GM19455 (cell line): ENCODE measurements around the gene PRKCH.

Experiments used
- ATAC-seq: cut with Tn5 transposase; IDR thresholded peaks from one replicate; pipeline ENCODE4 v1.9.1; 2021; ENCODE audit not compliant: unreplicated experiment

Gene PRKCH

DNA sequence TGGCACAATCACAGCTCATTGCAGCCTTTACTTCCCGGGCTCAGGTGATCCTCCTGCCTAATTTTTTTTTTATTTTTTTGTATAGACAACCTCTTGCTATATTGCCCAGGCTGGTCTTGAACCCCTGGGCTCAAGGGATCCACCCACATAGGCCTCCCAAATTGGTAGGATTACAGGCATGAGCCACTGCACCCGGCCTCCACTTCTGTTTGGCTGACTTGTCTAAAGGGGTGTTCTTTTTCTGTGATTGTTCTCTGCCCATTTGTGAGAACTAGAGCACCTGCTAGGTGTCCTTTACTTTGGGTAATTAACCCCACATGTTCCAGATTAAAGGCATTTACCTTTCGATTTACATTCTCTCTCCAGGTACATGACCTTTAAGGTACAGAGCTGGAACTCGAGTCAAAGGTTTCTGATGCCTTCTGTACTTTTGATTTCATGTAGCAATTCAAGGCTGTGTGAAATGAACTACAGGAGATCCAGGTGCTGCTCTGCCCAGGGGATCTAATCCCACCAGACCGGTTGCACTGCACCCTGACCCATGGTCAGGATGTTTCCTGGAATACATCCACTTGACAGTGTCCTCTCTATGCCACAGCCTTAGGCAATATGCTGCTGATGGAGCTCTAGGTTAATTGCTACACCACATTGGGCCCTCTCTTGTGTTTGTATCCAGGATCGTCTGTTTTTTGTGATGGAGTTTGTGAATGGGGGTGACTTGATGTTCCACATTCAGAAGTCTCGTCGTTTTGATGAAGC lies 163.6 kb downstream of the PRKCH start:
- ATAC-seq: no peak

DNA sequence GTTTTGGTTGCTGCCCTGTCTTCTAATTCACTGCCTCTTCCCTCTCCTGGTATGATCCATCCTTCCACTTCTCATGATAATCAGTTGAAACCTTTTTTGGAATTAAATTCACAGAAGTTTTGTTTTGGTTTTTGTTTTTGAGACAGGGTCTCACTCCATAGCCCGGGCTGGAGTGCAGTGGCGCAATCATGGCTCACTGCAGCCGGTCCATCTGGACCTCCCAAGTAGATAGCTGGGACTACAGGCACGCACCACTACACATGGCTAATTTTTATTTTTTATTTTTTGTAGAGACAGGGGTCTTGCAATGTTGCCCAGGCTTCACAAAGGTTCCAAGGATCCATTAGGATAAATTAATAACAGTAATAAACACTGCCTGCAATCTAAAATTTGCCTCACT lies 164.3 kb downstream of the PRKCH start:
- no peak for ATAC-seq

DNA sequence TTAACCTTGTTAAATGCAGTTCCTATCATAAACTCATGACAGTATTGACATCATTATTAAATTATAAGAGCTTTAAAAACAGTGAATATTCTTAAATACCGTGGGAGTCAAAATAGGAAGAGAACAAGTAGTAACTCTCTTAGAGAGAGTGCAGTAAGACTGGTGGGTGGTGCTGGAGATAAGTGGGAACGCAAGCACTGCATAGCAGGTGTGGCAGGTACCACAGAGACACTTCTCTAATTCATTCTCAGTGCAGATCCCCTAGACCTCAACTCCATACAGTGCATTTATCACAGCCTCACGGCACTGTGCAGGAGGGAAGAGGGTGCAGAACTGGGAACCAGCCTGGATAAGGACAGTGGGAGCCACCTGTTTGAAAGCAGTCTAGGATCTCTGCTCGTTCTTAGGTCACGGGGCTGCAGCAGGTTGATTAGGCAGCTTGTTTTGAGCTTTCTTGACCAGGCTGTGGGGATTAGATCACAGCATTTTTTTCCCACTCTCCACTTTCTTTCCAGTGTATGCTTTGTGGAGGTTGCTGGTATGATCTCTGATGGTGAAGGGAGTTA lies 165.6 kb downstream of the PRKCH start:
- no peak for ATAC-seq

DNA sequence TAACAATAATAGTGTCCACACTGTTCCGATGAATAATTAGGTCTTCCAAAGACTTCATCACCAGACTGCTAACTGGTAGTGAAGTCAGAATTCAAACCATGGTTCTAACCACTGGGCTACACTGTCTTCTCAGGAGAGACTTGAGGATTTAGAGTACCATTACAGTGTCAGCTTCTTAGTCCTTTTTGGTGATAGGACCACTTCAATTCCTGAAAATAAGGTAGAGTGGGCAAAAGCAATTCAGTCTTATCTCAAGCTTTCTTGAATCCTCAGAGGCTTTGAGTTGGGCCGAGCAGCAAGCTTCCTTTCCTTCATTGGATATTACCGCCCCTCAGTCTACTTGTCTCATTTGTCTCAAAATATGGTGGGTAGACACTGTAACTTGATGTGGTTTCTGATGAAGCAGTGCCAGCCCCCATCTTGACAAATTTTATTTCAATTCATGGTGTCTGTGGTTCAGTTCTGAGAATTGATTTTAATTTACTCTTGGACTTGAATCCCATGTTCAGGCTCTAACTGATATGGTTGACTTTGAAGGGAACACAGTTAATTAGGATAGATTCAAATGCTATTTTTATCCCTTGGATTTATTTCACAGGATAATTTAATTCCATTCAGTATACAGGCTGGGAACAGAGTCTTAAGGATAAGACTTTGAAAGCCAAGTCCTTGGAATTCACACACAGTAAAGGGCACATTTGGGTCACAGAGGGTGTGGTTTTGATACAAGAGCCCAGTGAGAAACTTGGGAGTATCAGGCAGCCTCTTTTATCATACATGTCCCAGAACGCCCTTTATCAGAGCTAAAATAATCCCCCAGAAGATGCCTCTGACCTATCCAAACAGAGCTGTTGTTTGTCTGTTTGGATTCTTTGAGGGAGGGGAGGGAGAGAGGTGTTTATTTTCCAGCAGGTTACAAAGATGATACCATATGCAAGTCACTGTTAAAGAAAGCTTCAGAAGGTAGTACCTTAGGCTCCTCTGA lies 167.3 kb downstream of the PRKCH start:
- no peak for ATAC-seq

DNA sequence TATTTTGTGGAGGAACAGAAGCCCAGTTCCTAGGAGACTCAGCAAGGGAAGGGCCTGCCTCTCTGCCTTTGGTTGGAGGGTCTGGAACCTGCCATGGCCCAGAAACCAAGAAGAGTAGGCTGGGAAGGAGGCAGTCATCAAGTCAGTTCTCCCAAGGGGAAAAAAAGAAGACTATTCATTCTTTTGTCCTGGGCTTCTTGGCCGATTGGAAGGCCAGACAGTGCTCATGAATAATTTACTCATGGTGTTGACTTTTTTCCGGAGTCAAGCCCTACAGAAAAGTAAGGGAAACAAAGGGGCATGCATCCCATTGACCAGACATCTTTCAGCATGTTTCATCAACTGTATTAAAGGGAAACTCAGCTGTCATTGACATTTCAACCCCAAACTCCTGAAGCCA lies 168.1 kb downstream of the PRKCH start:
- ATAC-seq: no peak

DNA sequence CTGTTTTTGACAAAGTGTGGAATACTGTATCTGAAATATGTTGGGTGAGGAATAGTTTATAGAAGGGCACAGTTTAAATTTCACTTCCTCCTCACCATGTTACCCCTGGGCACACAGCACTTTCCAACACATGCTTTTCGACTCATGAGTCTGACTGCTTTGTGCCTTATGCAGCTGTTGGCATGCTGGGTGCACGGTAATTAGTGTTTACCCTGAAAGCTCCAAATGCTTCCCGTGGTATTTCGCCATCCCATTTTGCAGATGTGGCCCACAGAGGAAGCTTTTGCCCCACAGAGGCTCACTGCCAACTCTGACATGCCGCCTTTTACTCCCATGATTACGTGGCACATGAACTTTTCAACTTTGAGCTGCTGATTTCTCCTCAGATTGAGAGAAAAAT lies 168.6 kb downstream of the PRKCH start:
- ATAC-seq: no peak

DNA sequence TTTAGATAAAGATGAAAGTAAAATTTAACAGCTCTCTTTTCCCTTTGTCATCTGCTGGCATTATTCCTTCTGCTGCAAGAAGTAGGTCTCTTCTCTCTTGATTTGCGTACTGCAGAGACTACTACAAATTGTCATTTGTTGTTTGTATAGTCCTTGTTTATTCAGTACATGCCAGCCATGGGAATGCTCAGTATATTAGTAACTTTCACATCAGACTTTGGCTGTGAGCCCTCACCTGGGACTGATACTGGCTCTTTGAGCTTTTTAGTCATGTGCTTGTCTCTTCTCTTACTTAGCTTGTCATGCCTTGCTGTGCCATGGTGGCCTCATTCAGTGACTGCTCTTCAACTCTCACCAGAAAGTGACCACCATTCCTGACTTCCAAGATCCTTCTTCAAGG lies 169.8 kb downstream of the PRKCH start:
- ATAC-seq: no peak

DNA sequence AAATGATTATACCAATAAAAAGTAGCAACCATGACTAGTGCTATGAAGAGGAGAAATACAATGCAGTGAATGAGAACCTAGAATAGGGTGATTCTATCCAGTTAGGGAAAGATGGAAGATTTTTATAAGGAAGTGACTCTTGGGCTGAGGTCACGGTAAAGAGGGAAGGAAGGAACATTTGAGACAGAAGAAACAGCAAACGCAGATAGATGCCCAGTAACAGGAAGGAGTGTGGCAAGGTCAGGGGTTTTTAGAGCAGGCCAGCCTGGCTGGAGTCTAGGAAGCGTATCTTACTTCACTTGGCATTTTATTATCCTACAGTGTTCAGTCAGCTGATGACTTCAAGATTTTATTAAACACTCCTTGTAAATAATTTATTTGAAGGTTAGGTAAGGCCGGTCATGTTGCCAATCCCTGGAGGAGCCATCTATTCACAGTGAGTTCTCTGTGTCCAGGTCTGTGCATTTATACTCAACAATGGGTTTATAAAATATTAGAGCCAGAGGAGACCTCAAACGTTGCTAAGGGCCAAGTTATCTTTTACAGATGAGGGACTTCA lies 170.6 kb downstream of the PRKCH start:
- ATAC-seq: no peak

DNA sequence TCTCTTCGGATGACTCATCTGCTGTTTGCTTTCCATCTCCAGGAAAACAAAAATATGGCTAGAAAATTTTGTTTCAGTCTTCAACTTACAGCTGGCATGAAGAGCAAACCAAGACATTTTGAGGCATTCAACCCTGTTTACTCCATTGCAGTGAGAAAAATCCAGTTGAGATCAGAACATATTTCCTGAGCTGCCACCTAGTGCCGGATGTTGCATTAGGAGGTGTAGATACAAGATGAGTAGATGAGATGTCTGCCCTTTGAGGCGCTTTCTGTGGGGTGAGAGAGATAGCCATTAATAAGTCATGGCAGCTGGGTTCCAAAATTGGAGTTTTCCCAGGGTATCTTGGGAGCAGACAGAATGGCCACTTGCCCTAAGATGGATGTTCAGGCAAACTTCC lies 171.1 kb downstream of the PRKCH start:
- ATAC-seq: no peak

DNA sequence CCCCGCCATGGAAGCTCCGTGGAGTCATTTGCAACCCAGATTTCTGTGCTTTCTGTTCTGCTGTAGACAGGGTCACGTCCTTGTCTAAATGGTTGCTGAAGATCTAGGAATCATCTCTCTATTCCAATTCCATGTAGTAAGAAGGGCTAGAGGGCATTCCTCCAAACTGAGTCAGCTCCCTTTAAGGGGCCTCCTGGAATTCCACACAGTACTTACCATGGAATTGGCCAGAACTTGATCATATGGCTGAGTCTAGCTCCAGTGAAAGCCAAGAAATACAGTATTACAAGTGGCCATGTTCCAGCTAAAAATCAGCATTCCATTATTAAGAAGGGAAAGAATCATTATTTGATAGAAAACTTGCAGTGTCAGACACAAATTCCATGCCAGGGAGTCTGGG lies 171.9 kb downstream of the PRKCH start:
- no peak for ATAC-seq

DNA sequence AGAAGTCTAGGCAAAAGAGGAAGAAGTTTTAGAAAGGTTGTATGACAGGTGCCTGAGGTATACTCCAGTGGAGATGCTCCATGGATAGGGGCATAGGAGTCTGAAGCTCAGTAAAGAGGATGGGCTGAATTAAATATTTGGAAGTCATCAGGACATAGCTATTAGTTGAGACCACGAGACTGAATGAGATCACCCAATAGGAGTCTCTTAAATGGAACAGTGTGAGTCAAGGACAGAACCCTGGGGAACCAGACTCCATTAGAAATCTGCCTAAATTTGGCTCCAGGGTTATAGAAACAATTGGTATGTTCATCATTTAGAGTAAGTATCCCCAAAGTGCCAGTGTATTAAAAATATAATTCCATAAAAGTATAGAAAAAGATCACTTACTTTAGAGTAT lies 172.6 kb downstream of the PRKCH start:
- ATAC-seq: no peak

DNA sequence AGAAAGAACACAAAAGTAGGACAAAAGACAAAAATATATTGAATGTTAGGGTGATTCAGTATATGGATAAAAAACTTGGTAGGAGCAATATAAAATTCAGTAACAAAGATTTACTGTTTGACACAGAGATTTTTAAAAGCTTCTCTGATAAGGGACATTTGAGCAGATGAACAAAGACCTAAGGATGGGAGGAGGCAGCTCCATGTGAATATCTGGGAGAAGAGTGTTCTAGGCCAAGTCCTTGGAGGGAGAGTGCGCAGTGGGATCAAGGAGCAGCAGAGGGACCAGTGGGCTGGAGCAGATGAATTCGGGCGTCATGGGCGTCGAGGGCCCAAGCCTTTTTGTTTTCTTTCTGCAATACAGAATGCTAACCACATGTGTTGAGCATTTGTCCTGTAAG lies 174.4 kb downstream of the PRKCH start:
- no peak for ATAC-seq

DNA sequence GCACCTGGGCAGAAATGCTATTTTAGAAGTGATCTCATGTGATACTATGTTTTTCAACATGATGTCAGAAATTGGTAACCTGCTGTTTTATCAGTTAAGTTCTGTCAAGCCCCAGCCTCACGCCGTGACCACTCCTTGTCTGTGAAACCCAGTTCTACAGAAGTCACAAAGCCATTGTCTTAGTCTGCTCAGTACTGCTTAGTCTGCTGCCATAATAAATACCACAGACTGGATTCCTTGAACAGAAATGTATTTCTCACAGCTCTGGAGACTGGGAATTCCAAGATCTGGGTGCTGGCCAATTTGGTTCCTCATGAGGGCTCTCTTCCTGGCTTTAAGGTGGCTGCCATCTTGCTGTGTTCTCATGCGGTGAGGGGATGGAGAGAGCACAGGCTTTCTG lies 176.9 kb downstream of the PRKCH start:
- ATAC-seq: no peak

DNA sequence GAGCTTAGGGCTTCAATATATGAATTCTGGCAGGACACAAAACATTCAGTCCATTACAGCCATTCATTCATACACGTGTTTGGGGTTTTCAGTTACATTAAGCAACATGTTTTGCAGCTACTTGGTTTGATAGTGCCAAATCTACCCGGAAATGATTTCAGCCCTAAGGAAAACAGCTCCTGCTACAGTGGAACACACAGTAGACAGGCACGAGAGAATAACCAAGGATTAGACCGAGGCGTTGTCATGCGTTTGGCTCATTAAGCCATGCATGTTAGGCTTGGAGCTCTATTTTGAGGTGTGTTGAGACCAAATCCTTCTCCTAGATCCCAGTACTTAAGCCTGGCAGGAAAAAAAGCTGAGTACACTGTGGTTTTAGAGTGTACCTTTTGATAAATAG lies 177.4 kb downstream of the PRKCH start:
- ATAC-seq: no peak

DNA sequence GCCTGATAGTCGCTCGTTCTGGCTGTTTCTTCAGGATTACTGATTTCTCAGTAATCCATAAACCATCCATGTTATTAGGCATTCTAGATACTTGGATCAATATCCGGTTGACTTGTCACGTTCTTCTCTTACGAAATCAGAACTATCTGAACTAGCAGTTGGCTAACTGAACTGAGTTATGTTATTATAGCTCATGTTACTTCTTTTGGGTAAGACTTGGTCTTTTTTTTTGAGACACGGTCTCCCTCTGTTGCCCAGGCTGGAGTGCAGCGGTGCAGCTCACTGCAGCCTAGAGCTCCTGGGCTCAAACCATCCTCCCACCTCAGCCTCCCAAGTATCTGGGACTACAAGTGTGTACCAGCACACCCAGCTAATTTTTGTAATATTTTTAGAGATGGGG lies 178.6 kb downstream of the PRKCH start:
- no peak for ATAC-seq

DNA sequence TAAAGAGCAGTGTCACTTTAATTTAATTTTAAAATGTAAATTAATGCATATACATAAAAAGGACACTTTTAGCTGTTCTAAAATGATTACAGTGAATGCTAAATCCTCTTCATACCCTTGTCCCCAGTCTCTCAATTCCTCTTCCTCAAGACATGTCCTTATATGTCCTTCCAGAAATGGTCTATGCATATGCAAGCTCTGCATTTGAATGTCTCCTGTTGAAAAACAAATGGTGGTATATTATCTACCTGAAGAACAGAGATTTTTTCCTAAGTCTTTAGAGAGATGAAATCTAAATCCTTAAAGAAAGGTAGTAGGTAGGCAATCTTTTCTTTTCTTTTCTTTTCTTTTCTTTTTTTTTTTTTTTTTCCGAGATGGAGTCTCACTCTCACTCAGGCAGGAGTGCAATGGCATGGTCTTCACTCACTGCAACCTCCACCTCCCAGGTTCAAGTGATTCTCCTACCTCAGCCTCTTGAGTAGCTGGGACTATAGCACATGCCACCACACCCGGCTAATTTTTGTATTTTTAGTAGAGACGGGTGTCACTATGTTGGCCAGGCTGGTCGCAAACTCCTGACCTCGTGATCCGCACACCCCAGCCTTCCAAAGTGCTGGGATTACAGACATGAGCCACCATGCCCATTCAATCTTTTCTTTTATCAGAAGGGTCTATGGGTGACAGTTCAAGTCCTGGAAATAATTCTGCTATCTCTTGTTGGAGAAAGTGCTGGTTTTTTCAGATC lies 180.5 kb downstream of the PRKCH start:
- ATAC-seq: no peak

DNA sequence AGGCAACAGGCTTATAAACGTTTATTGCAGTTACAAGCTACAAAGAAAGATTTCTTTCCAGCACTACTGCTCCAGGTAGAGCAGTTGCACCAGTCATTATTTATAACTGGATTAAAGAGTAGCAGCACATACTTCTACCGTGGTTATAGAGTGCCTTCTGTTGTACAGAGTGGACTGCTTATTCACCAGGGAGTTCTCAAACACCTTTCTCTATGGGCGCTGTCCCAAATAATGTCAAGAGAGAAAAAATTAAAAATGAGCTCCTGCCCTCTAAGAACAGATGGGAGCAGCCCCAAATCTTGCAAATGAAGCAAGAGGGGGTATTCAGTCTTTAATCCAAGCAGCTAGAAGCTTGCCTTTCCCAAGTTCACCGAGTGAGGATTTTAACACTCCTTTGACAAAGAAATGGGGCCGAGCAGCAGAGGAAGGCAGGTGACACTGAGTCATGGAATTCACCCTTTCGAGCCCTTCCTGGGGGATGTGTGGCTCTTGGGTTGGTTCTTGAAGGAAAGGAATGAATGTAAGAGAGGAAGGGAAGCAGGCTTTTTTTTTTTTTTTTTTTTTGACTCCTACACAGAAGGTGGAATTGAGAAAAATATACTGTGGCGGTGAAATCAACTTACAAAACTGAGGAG lies 181.2 kb downstream of the PRKCH start:
- ATAC-seq: no peak

DNA sequence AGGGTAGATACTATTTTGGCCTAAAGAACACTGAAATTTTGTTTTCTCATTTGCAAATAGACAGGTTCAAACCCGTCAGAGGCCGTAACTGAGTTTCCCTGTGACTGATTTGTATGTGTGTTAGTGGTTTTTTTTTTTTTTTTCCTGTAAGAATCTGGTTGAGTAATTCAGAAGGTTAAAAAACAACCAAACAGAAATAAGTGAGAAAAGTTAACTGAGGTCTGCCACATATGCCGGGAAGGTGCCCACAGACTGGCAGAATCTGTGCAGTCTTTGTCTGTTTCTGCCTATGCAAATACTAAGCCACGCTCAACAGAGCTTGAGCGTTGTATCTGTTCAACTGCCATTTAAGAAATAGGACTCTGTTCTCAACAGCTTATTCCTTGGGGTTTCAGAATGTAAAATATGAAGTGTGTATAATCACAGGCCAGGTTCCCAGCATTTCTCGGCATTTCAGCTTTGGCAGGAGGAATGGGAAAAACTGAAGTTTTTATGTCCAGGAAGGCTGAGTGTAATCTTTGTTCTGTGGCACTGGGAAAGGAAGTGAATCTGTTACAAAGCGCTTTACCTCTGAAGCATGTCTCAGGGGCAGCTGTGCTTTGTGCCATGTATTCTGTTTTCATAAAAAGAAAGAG lies 181.9 kb downstream of the PRKCH start:
- peak; percentile 78 for ATAC-seq

DNA sequence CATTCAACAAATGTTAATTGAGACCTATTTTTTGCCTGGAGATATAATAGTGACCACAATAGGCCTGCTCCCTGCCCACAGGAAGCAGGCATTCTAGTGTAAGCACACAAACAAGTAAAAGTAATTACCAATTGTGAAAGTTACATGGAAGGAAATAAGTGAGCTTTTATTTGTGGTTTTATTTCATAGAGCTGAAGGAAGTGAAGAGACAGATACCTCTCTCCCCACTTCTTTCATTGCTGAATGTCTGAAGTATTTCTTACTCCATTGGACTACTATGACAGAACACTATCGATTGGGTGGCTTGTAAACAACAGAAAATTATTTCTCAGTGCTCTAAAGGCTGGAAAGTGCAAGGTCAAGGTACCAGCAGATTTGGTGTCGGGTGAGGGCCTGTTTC lies 183.5 kb downstream of the PRKCH start:
- no peak for ATAC-seq
